Measurements from ENCODE around the gene ADAMTS9. TPM values are rescaled to one million over a fixed set of nuclear protein-coding genes. Genes with fewer than 3 reads are reported as not detected.

The ADAMTS9 gene
- total and polyA plus RNA-seq, 2 of the 13 experiments (the other 11 are each of a cell fraction or from before 2014, with no cell fraction given), result 0.02 to 0.09 TPM

GRCh38 chr3:64627471-64628321 lies 60.1 kb downstream of the ADAMTS9 start (continued):
- TF ChIP-seq ZNF430 (CRISPR knock-in tag; IDR thresholded peaks at IDR 0.05) (no peak), CBX1 (IDR thresholded peaks at IDR 0.05; ENCODE audit: low read depth) (no peak), NCOA2 (CRISPR knock-in tag; IDR thresholded peaks at IDR 0.05) (peak; percentile 55; the same call in 1 of the 2 replicates), SIX4 (CRISPR knock-in tag; IDR thresholded peaks at IDR 0.05) (peak; percentile 73), ZNF766 (CRISPR knock-in tag; IDR thresholded peaks at IDR 0.05; ENCODE audit: borderline replicate concordance) (no peak), PRMT3 (CRISPR knock-in tag; IDR thresholded peaks at IDR 0.05; ENCODE audit: borderline replicate concordance, low read depth) (no peak), ZNF800 (CRISPR knock-in tag; IDR thresholded peaks at IDR 0.05) (no peak), ZBTB8A (CRISPR knock-in tag; IDR thresholded peaks at IDR 0.05; ENCODE audit: borderline replicate concordance, low read depth) (no peak), ZNF850 (CRISPR knock-in tag; conservative IDR thresholded peaks at IDR 0.05) (no peak), TBX2 (CRISPR knock-in tag; IDR thresholded peaks at IDR 0.05; ENCODE audit: borderline replicate concordance) (no peak; the same call in 1 of the 2 replicates), CCDC6 (CRISPR knock-in tag; IDR thresholded peaks at IDR 0.05) (no peak), HMGXB4 (CRISPR knock-in tag; IDR thresholded peaks at IDR 0.05; ENCODE audit: borderline replicate concordance in 1 of 2, low read depth in 1 of 2) (no peak), TAF15 (IDR thresholded peaks at IDR 0.05; ENCODE audit: low read depth, low read length, poor library complexity, severe bottlenecking) (no peak), ZBTB43 (CRISPR knock-in tag; conservative IDR thresholded peaks at IDR 0.05) (peak; percentile 96), ISL2 (CRISPR knock-in tag; IDR thresholded peaks at IDR 0.05) (no peak), THRA (CRISPR knock-in tag; IDR thresholded peaks at IDR 0.05; ENCODE audit: borderline replicate concordance) (no peak), ETS1 (CRISPR knock-in tag; IDR thresholded peaks at IDR 0.05) (no peak), RAD51 (IDR thresholded peaks at IDR 0.05; ENCODE audit: borderline replicate concordance) (no peak), THAP11 (CRISPR knock-in tag; IDR thresholded peaks at IDR 0.05) (0 out of 2 replicates have a peak, but pooled peaks have one; percentile 29), ZNF331 (CRISPR knock-in tag; IDR thresholded peaks at IDR 0.05) (no peak; the same call in 1 of the 2 replicates)
